Vagina (tissue), 2 donors: ENCODE data around the gene UST. TPM values are rescaled to one million over a fixed set of nuclear protein-coding genes. Genes with fewer than 3 reads are reported as not detected.

Source experiments
- DNase-seq, 2 donors: peaks; one replicate each; pipeline ENCODE4 v3.0.0-alpha.2; 2017; ENCODE audit errors: extremely low spot score in 2 of 2
- H3K27ac ChIP-seq: fragments of 200-600 bp; sonication (generic); one replicate; pipeline ENCODE4 v1.5.1; 2019
- H3K27me3 ChIP-seq: fragments of 200-600 bp; sonication (generic); one replicate; pipeline ENCODE4 v1.5.1; 2019
- H3K36me3 ChIP-seq, 2 donors: fragments of 200-600 bp; sonication (generic); one replicate each; pipeline ENCODE4 v1.5.1; 2017 to 2019
- H3K4me1 ChIP-seq: fragments of 200-600 bp; sonication (generic); one replicate; pipeline ENCODE4 v1.5.1; 2019
- H3K4me3 ChIP-seq, 2 donors: fragments of 200-600 bp; sonication (generic); 1 replicate in 1 of 2; 2 replicates in 1 of 2; pipeline ENCODE4 v1.5.1; 2016 to 2019
- H3K9me3 ChIP-seq: fragments of 200-600 bp; sonication (generic); one replicate; pipeline ENCODE4 v1.5.1; 2019
- CTCF ChIP-seq, 3 experiments: fragments of 450-650 bp in 2 of 3; fragments of 200-600 bp in 1 of 3; sonication (generic) in 1 of 3; IDR thresholded peaks; one replicate each; pipeline ENCODE4 v1.5.1; 2017 to 2019; ENCODE audit warnings: antibody characterized with exemption in 3 of 3, mild to moderate bottlenecking in 2 of 3, moderate library complexity in 2 of 3
- POLR2A ChIP-seq, 2 donors: fragments of 450-650 bp; IDR thresholded peaks; one replicate each; pipeline ENCODE4 v1.6.1; 2017; ENCODE audit warnings: antibody characterized with exemption in 2 of 2, mild to moderate bottlenecking in 2 of 2, moderate library complexity in 2 of 2
- POLR2AphosphoS5 ChIP-seq, 2 donors: sonication (generic); formaldehyde crosslinking; IDR thresholded peaks; one replicate each; pipeline ENCODE4 v1.9.0; 2017; ENCODE audit warnings: antibody characterized with exemption in 2 of 2, mild to moderate bottlenecking in 2 of 2, low read depth in 1 of 2; ENCODE audit not compliant: insufficient read depth in 1 of 2
- intact Hi-C: fragments of 100-400 bp; cut with DNase I; formaldehyde crosslinking; loops from one replicate; pipeline ENCODE4 v1.15.1; 2023
- total RNA-seq: library from RNA; depleted of rRNA; stranded (reverse); fragments of >200 nt; gene quantifications from one replicate; pipeline ENCODE4 v1.2.3, GENCODE V29; 2016

Gene UST
- total RNA-seq, 1 donor from 2014 or later = 14.2 TPM

- DNase-seq = no peak
- no peak overlapping the region for H3K4me3 ChIP-seq
- no peaks in the 10 kb centered on the region for H3K4me1 ChIP-seq
- no peaks in the 10 kb centered on the region for H3K9me3 ChIP-seq
- H3K27ac ChIP-seq = no peak overlapping the region
- no peaks in the 10 kb centered on the region for H3K36me3 ChIP-seq
- H3K27me3 ChIP-seq = no peaks in the 10 kb centered on the region
- intact Hi-C loops = no loop called here
- TF ChIP-seq POLR2AphosphoS5 (IDR thresholded peaks at IDR 0.05; ENCODE audit: insufficient read depth in 1 of 2, low read depth in 1 of 2) (no peak), POLR2A (IDR thresholded peaks at IDR 0.05) (no peak), CTCF (IDR thresholded peaks at IDR 0.05) (no peak)
Measured at GRCh38 chr6:148968771-148969602, 222.2 kb downstream of the UST start.

DNA sequence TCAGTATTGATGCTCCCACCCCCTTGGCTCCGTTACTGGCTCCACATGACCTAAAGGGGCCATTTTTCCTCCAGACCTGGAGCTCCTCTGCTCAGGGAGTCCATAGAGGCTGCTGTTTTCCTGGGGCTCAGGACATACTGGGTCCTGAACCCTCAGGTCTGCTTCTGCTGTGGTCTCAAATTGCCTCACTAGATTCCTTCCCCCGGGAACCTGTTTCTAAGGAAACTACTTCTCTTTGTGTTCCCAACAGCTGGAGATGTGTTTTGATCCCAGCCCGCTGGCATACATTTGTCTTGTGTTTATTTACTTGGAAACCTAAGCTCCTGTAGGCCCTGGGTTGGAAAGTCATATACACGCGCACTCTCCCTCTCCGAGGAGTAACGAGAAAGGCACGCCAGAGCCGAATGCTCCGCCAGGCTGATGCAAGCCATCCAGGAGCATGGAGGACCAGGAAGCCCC is 222.8 kb downstream of the UST start:
- H3K27ac ChIP-seq = no peak overlapping the region
- no peak for TF ChIP-seq POLR2AphosphoS5 (IDR thresholded peaks at IDR 0.05; ENCODE audit: insufficient read depth in 1 of 2, low read depth in 1 of 2)
- TF ChIP-seq CTCF (IDR thresholded peaks at IDR 0.05) = no peak
- TF ChIP-seq POLR2A (IDR thresholded peaks at IDR 0.05) = no peak
- DNase-seq = peak in 1 of 2 donors; percentile 83
- no peaks in the 10 kb centered on the region for H3K4me1 ChIP-seq
- H3K36me3 ChIP-seq = no peaks in the 10 kb centered on the region
- H3K4me3 ChIP-seq = no peak overlapping the region
- intact Hi-C loops = loop anchor here (10.0 kb wide), 1 partner anchor 395 kb away; no protein-coding TSS in a partner anchor
- H3K27me3 ChIP-seq = no peaks in the 10 kb centered on the region
- no peaks in the 10 kb centered on the region for H3K9me3 ChIP-seq

GRCh38 chr6:148971031-148971927 is 224.4 kb downstream of the UST start:
- no peaks in the 10 kb centered on the region for H3K36me3 ChIP-seq
- intact Hi-C loops = loop anchor here (10.0 kb wide), 1 partner anchor 396 kb away; no protein-coding TSS in a partner anchor
- TF ChIP-seq CTCF (IDR thresholded peaks at IDR 0.05) (no peak), POLR2A (IDR thresholded peaks at IDR 0.05) (no peak), POLR2AphosphoS5 (IDR thresholded peaks at IDR 0.05; ENCODE audit: insufficient read depth in 1 of 2, low read depth in 1 of 2) (no peak)
- no peaks in the 10 kb centered on the region for H3K27me3 ChIP-seq
- no peak overlapping the region for H3K4me3 ChIP-seq
- H3K4me1 ChIP-seq = no peaks in the 10 kb centered on the region
- H3K9me3 ChIP-seq = no peaks in the 10 kb centered on the region
- H3K27ac ChIP-seq = no peak overlapping the region
- no peak for DNase-seq

DNA sequence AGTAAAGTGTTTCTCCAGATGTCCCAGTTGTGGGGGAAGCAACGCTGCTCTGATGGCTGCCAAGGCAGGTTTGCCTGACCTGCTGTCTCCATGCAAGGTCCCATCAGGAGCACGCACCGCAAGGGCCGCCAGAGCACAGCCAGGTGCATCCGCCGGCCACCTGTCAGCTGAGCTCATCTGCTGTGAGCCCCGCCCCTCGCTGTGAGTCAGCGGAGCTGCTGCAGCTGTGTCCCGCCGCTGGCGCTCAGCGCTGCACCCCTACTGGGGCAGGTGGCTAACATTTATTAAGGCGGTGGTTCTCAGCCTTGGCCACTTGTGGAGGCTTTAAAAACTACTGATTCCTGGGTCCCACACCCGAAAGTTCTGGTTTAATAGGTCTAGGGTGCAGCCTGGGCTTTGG is 225.7 kb downstream of the UST start:
- no peaks in the 10 kb centered on the region for H3K36me3 ChIP-seq
- H3K4me1 ChIP-seq = no peaks in the 10 kb centered on the region
- no peak overlapping the region for H3K4me3 ChIP-seq
- peak in 1 of 2 donors; percentile 80 for DNase-seq
- intact Hi-C loops = loop anchor here (10.0 kb wide), 1 partner anchor 398 kb away; no protein-coding TSS in a partner anchor
- H3K27ac ChIP-seq = no peak overlapping the region
- H3K9me3 ChIP-seq = no peaks in the 10 kb centered on the region
- no peak for TF ChIP-seq CTCF (IDR thresholded peaks at IDR 0.05)
- TF ChIP-seq POLR2AphosphoS5 (IDR thresholded peaks at IDR 0.05; ENCODE audit: insufficient read depth in 1 of 2, low read depth in 1 of 2) = peak; percentile 26 to 32
- H3K27me3 ChIP-seq = no peaks in the 10 kb centered on the region
